H1 (cell line): ENCODE measurements around the gene KRR1.

ENCODE experiments used
- EGR1 ChIP-seq: IDR thresholded peaks from 2 replicates; pipeline ENCODE4 v1.6.1; 2011; ENCODE audit warnings: low read depth, low read length, borderline replicate concordance
- GABPA ChIP-seq: IDR thresholded peaks from 2 replicates; pipeline ENCODE4 v1.6.1; 2011; ENCODE audit warnings: mild to moderate bottlenecking, low read length, moderate library complexity, borderline replicate concordance; ENCODE audit not compliant: insufficient read depth
- JUN ChIP-seq: IDR thresholded peaks from 2 replicates; pipeline ENCODE4 v1.6.1; 2011; ENCODE audit warnings: low read depth, mild to moderate bottlenecking, improper control_type of control experiment, low read length
- POLR2AphosphoS5 ChIP-seq: IDR thresholded peaks from 2 replicates; pipeline ENCODE4 v1.6.1; 2011; ENCODE audit warnings: low read depth, low read length
- SUZ12 ChIP-seq: fragments of 200-600 bp; sonication (generic); IDR thresholded peaks from 2 replicates; pipeline ENCODE4 v1.6.1; 2012; ENCODE audit warnings: mild to moderate bottlenecking, inconsistent platforms, low read length, moderate library complexity, mixed read lengths
- TAF1 ChIP-seq: IDR thresholded peaks from 2 replicates; pipeline ENCODE4 v1.6.1; 2011; ENCODE audit warnings: mild to moderate bottlenecking, low read depth, low read length
- TF ChIP-seq, protein P1 (sequence below), 3 experiments: IDR thresholded peaks; 1 replicate in 2 of 3; 2 replicates in 1 of 3; pipeline versions ENCODE4 v1.5.1 to v1.6.1; 2011; ENCODE audit warnings: low read length in 3 of 3, mild to moderate bottlenecking in 3 of 3, inconsistent platforms in 2 of 3, low read depth in 1 of 3, moderate library complexity in 1 of 3; ENCODE audit not compliant: insufficient read depth in 1 of 3; ENCODE audit errors: control extremely low read depth in 1 of 3
- TF ChIP-seq, protein P2 (sequence below): IDR thresholded peaks from 2 replicates; pipeline ENCODE4 v1.6.1; 2012; ENCODE audit warnings: low read length, inconsistent platforms

DNA sequence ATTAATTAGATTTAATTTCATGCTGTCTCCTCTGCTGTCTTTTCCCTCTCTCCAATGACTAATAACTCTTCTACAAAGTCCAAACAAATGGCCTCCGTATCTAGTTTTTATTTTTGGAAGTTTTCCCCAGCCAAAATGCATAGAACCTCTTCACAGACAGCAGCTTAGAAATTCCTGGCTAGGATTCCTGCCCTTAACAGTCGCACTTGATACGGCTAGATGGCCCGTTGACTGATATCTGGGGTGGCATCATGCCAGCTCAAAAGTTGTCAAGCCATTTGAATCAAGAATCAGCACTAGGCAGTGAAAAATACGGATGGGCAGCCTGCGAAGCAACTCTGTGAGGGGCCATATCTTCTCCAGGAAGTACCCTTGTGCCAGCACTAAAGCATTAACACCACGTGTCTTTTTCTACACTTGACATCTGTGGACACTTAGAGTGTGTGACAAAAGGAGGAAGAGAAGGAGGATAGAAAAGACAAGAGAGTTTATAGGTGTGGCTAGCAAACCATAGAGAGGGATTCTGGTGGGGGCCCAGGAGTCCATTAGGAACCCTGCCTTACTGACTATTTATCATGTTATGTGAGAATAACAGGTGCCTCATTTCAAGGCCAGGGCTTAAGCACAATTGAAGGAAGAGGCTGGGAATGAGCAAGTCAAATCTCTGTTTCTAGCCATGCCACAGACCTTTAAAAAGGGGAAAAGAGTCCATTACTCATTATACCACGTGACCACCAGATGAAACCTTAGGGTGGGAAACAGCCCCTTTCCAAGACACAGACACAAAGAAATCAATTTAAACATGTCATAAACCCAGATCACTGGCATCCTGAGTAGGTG is 39.2 kb upstream of the KRR1 start:
- TF ChIP-seq, protein P1, sequence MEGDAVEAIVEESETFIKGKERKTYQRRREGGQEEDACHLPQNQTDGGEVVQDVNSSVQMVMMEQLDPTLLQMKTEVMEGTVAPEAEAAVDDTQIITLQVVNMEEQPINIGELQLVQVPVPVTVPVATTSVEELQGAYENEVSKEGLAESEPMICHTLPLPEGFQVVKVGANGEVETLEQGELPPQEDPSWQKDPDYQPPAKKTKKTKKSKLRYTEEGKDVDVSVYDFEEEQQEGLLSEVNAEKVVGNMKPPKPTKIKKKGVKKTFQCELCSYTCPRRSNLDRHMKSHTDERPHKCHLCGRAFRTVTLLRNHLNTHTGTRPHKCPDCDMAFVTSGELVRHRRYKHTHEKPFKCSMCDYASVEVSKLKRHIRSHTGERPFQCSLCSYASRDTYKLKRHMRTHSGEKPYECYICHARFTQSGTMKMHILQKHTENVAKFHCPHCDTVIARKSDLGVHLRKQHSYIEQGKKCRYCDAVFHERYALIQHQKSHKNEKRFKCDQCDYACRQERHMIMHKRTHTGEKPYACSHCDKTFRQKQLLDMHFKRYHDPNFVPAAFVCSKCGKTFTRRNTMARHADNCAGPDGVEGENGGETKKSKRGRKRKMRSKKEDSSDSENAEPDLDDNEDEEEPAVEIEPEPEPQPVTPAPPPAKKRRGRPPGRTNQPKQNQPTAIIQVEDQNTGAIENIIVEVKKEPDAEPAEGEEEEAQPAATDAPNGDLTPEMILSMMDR (IDR thresholded peaks at IDR 0.05; ENCODE audit: control extremely low read depth in 1 of 3, insufficient read depth in 1 of 3, low read depth in 1 of 3, low read length in 3 of 3), result no peak
- TF ChIP-seq JUN (no peak), TAF1 (no peak), SUZ12 (no peak), POLR2AphosphoS5 (no peak), EGR1 (no peak), GABPA (no peak)
- TF ChIP-seq, protein P2, sequence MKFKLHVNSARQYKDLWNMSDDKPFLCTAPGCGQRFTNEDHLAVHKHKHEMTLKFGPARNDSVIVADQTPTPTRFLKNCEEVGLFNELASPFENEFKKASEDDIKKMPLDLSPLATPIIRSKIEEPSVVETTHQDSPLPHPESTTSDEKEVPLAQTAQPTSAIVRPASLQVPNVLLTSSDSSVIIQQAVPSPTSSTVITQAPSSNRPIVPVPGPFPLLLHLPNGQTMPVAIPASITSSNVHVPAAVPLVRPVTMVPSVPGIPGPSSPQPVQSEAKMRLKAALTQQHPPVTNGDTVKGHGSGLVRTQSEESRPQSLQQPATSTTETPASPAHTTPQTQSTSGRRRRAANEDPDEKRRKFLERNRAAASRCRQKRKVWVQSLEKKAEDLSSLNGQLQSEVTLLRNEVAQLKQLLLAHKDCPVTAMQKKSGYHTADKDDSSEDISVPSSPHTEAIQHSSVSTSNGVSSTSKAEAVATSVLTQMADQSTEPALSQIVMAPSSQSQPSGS, result no peak
